ENCODE data around the gene ADAM8. TPM values are rescaled to one million over a fixed set of nuclear protein-coding genes. Genes with fewer than 3 reads are reported as not detected.

ADAM8 gene
- total RNA-seq (116 and 125 TPM in 2 replicates), polyA plus RNA-seq (196 and 228 TPM in 2 replicates), polyA minus RNA-seq (163 and 188 TPM in 2 replicates)
- 61.0 TPM for total RNA-seq (2013)

DNA sequence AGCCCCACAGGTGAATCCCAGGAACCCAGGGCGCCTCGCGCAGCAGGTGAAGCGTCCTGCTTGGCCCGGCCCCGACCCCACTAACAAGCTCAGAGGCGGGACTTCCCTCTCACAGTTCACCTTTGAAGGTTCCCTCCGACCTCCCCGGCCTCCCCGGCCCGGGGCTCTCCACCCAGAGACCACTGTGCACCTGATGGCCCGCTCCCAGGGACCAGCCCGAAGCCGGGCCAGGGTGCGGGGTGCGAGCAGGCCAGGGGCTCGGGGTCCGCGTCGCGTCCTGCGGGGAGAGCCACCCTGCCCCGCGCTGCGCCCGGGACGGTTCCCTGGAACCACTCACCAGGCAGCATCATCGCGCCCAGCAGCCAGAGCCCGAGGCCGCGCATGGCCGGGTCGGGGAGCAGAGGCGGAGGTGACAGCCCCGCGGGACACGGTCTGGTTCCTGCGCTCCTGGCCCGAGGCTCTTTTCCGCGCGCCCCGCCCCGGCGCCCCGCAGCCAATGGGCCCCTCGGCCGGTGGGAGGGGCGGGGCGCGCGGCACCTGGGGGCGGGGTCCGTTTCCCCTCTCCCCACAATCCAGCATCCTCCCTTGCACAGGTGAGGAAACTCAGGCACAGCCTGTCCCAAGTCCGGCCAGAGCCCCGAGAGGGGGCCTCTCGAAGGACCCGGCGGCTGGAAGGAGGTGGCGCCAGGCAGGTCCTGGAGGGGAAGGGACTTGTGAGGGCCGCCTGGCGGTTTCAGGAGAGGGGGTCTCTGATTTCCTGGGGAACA is at the start of gene ADAM8:
Gene ADAM8 (minus strand): TSS at position 434 of the 767 bp plus-strand sequence. CDS start 51 bp downstream, at position 383.
- peaks cover 43% of the 10 kb centered on the region for H3K4me1 Mint-ChIP-seq
- peak; percentile 85 for DNase-seq
- peaks cover 0 to 28% of the 10 kb centered on the region in 2 experiments for H3K36me3 ChIP-seq (replicated peaks in 1 of 2; ENCODE audit: control extremely low read depth in 1 of 2, control insufficient read depth in 1 of 2, extremely low read depth in 1 of 2, insufficient read depth in 2 of 2, low read length in 1 of 2)
- H3K79me2 ChIP-seq (ENCODE audit: control insufficient read depth, insufficient read depth, low read length), result peaks cover 12% of the 10 kb centered on the region
- ChIA-PET POLR2A (interaction anchor here (0.6 to 2.6 kb wide), 7 partner anchors 12 to 754 kb away, joined by 3 to 12 read pairs (median 10); partner anchors contain the start of genes TUBGCP2 and ZNF511), CTCF (interaction anchor here (0.9 to 3.3 kb wide), 5 partner anchors 10 to 29 kb away, joined by 3 to 80 read pairs (median 5); no protein-coding TSS in a partner anchor)
- peak within 1 kb of the TSS; percentile 64 for H2AFZ ChIP-seq (ENCODE audit: insufficient read depth, low read depth, low read length, poor library complexity, severe bottlenecking)
- no peaks in the 10 kb centered on the region for H3K9me3 Mint-ChIP-seq (ENCODE audit: insufficient read depth)
- peaks cover 45 to 70% of the 10 kb centered on the region in 2 donors for H3K4me1 ChIP-seq (ENCODE audit: control insufficient read depth in 2 of 2, insufficient read depth in 2 of 2, low read length in 2 of 2)
- H3K27ac ChIP-seq (ENCODE audit: low read length in 2 of 2), result peak within 1 kb of the TSS; percentile 94 to 97
- peak; percentile 55 for ATAC-seq (ENCODE audit: low read depth)
- peak within 1 kb of the TSS; percentile 79 to 96 (median 83) for H3K4me3 ChIP-seq (ENCODE audit: control extremely low read depth in 1 of 5, extremely low read depth in 1 of 5, insufficient read depth in 1 of 5, low read depth in 2 of 5, low read length in 4 of 5)
- H3K4me2 ChIP-seq (replicated peaks; ENCODE audit: low read depth, low read length, poor library complexity, severe bottlenecking), result peak within 1 kb of the TSS; percentile 99
- peak within 1 kb of the TSS; percentile 90 for H3K4me3 Mint-ChIP-seq
- no peaks in the 10 kb centered on the region for H3K27me3 Mint-ChIP-seq
- 5% methylated on average over 62 of the region's 63 CpGs for WGBS (ENCODE audit: insufficient coverage)
- H4K20me1 ChIP-seq (ENCODE audit: control insufficient read depth, insufficient read depth, low read length, poor library complexity, severe bottlenecking), result peaks cover 21% of the 10 kb centered on the region
- H3K27ac Mint-ChIP-seq, result peak within 1 kb of the TSS; percentile 95
- H3K9ac ChIP-seq (ENCODE audit: low read length), result peak within 1 kb of the TSS; percentile 96
- intact Hi-C loops (cut with micrococcal nuclease), result loop anchor here (5.0 to 10.0 kb wide), 2 partner anchors 116 to 132 kb away; partner anchors contain the start of gene MTG1
- H3K27me3 ChIP-seq (replicated peaks in 1 of 4; ENCODE audit: control extremely low read depth in 1 of 4, control insufficient read depth in 3 of 4, insufficient read depth in 4 of 4, low read length in 3 of 4), result no peaks in the 10 kb centered on the region
- H3K9me3 ChIP-seq (ENCODE audit: control extremely low read depth in 1 of 3, control insufficient read depth in 2 of 3, insufficient read depth in 1 of 3, low read length in 2 of 3), result no peaks in the 10 kb centered on the region
- TF ChIP-seq, protein P1, sequence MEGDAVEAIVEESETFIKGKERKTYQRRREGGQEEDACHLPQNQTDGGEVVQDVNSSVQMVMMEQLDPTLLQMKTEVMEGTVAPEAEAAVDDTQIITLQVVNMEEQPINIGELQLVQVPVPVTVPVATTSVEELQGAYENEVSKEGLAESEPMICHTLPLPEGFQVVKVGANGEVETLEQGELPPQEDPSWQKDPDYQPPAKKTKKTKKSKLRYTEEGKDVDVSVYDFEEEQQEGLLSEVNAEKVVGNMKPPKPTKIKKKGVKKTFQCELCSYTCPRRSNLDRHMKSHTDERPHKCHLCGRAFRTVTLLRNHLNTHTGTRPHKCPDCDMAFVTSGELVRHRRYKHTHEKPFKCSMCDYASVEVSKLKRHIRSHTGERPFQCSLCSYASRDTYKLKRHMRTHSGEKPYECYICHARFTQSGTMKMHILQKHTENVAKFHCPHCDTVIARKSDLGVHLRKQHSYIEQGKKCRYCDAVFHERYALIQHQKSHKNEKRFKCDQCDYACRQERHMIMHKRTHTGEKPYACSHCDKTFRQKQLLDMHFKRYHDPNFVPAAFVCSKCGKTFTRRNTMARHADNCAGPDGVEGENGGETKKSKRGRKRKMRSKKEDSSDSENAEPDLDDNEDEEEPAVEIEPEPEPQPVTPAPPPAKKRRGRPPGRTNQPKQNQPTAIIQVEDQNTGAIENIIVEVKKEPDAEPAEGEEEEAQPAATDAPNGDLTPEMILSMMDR (IDR thresholded peaks at IDR 0.05), result no peak
- TF ChIP-seq EZH2 (IDR thresholded peaks at IDR 0.05; ENCODE audit: borderline replicate concordance, insufficient read depth, low read depth, low read length, poor library complexity, severe bottlenecking), result no peak

DNA sequence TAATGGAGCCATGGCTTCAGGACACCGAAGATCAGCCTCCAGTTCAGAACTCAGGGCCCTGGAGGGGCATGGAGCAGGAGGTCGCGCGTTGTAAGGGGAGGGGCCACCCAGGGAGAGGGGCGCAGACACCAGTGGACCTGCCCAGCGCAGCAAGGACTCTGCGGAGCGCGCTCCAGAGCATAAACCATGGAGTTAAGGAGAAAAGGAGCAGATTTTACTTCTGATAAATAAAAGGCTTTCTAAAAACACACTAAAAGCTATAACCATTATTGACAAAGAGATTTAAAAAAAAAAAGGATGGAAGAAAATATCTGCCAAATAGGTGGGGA is 49.5 kb upstream of the ADAM8 start:
- intact Hi-C loops (cut with micrococcal nuclease), result no loop called here
- Histone ChIP-seq H3K27me3 (replicated peaks in 1 of 4; ENCODE audit: control extremely low read depth in 1 of 4, control insufficient read depth in 3 of 4, insufficient read depth in 4 of 4, low read length in 3 of 4) (peaks cover 0 to 55% (median 38%) of the 10 kb centered on the region in 4 experiments), H3K4me2 (replicated peaks; ENCODE audit: low read depth, low read length, poor library complexity, severe bottlenecking) (peak overlapping the region; percentile 85), H3K36me3 (replicated peaks in 1 of 2; ENCODE audit: control extremely low read depth in 1 of 2, control insufficient read depth in 1 of 2, extremely low read depth in 1 of 2, insufficient read depth in 2 of 2, low read length in 1 of 2) (no peaks in the 10 kb centered on the region), H3K9me3 (ENCODE audit: control extremely low read depth in 1 of 3, control insufficient read depth in 2 of 3, insufficient read depth in 1 of 3, low read length in 2 of 3) (peaks cover 0 to 21% (median 0%) of the 10 kb centered on the region in 3 donors), H3K4me3 (ENCODE audit: control extremely low read depth in 1 of 5, extremely low read depth in 1 of 5, insufficient read depth in 1 of 5, low read depth in 2 of 5, low read length in 4 of 5) (peak overlapping the region in 3 of 5 experiments; percentile 23 to 51 (median 36)), H3K9ac (ENCODE audit: low read length) (peak overlapping the region; percentile 57), H4K20me1 (ENCODE audit: control insufficient read depth, insufficient read depth, low read length, poor library complexity, severe bottlenecking) (no peaks in the 10 kb centered on the region), H3K4me1 (ENCODE audit: control insufficient read depth in 2 of 2, insufficient read depth in 2 of 2, low read length in 2 of 2) (peaks cover 26 to 42% of the 10 kb centered on the region in 2 donors), H2AFZ (ENCODE audit: insufficient read depth, low read depth, low read length, poor library complexity, severe bottlenecking) (peak overlapping the region; percentile 71), H3K79me2 (ENCODE audit: control insufficient read depth, insufficient read depth, low read length) (no peaks in the 10 kb centered on the region), H3K27ac (ENCODE audit: low read length in 2 of 2) (no peak overlapping the region)
- ATAC-seq (ENCODE audit: low read depth) (no peak), DNase-seq (no peak)
- CTCF ChIA-PET, result no interaction called here
- TF ChIP-seq, protein P1 (IDR thresholded peaks at IDR 0.05), result no peak
- TF ChIP-seq EZH2 (IDR thresholded peaks at IDR 0.05; ENCODE audit: borderline replicate concordance, insufficient read depth, low read depth, low read length, poor library complexity, severe bottlenecking), result peak; percentile 44
- peak overlapping the region; percentile 74 for H3K4me3 Mint-ChIP-seq
- no peak overlapping the region for H3K27ac Mint-ChIP-seq
- H3K9me3 Mint-ChIP-seq (ENCODE audit: insufficient read depth), result no peaks in the 10 kb centered on the region
- peaks cover 44% of the 10 kb centered on the region for H3K27me3 Mint-ChIP-seq
- 0% methylated on average over 3 of the region's 9 CpGs for WGBS (ENCODE audit: insufficient coverage)
- peaks cover 14% of the 10 kb centered on the region for H3K4me1 Mint-ChIP-seq
- POLR2A ChIA-PET, result interaction anchor here (0.7 kb wide), 1 partner anchor 10 kb away, joined by 3 read pairs; no protein-coding TSS in a partner anchor
